ENCODE data around the gene CORO6.
A peak's percentile ranks its signal among the peaks of the same experiment; 100 is the strongest.

Gene CORO6

GRCh38 chr17:29591146-29591736 is 31.5 kb downstream of the CORO6 start:
- no peak for DNase-seq (ENCODE audit: low read depth)

- DNase-seq (ENCODE audit: low read depth), result no peak
Measured at GRCh38 chr17:29590411-29591145, 32.1 kb downstream of the CORO6 start.

GRCh38 chr17:29589524-29590410 is 32.9 kb downstream of the CORO6 start, which contains the start of gene GIT1:
GIT1 (minus strand) TSS chr17:29589648; CDS start chr17:29589378, 270 bp downstream.
- DNase-seq (ENCODE audit: low read depth), result peak; percentile 76

- peak; percentile 71 for DNase-seq (ENCODE audit: low read depth)
Measured at GRCh38 chr17:29588562-29589411, 33.9 kb downstream of the CORO6 start.

- no peak for DNase-seq (ENCODE audit: low read depth)
Measured at GRCh38 chr17:29588017-29588561, 34.6 kb downstream of the CORO6 start.

- DNase-seq (ENCODE audit: low read depth), result no peak
Measured at GRCh38 chr17:29587591-29587990, 35.1 kb downstream of the CORO6 start.

GRCh38 chr17:29586676-29587469 is 35.8 kb downstream of the CORO6 start:
- DNase-seq (ENCODE audit: low read depth), result no peak

GRCh38 chr17:29585080-29585751 is 37.5 kb downstream of the CORO6 start:
- no peak for DNase-seq (ENCODE audit: low read depth)

- no peak for DNase-seq (ENCODE audit: low read depth)
Measured at GRCh38 chr17:29584452-29585079, 38.1 kb downstream of the CORO6 start.

- no peak for DNase-seq (ENCODE audit: low read depth)
Measured at GRCh38 chr17:29583324-29584248, 39.1 kb downstream of the CORO6 start.

- no peak for DNase-seq (ENCODE audit: low read depth)
Measured at GRCh38 chr17:29582772-29583171, 39.9 kb downstream of the CORO6 start.

- DNase-seq (ENCODE audit: low read depth), result no peak
Measured at GRCh38 chr17:29582254-29582765, 40.4 kb downstream of the CORO6 start.

- no peak for DNase-seq (ENCODE audit: low read depth)
Measured at GRCh38 chr17:29581583-29582253, 41.0 kb downstream of the CORO6 start.

- DNase-seq (ENCODE audit: low read depth), result peak; percentile 87
Measured at GRCh38 chr17:29579866-29580771, 42.6 kb downstream of the CORO6 start.

GRCh38 chr17:29578626-29579485 is 43.9 kb downstream of the CORO6 start:
- no peak for DNase-seq (ENCODE audit: low read depth)
